Heart right ventricle (tissue), 16 donors: ENCODE measurements around the gene LAPTM5. TPM values are rescaled to one million over a fixed set of nuclear protein-coding genes. Genes with fewer than 3 reads are reported as not detected.
A peak's percentile ranks its signal among the peaks of the same experiment; 100 is the strongest.

ENCODE experiments used
- ATAC-seq, 8 donors: fragments of 200-7000 bp; cut with Tn5 transposase; one replicate each; pipeline ENCODE4 v1.9.1; 2020; ENCODE audit warnings: mild to moderate bottlenecking in 8 of 8, moderate library complexity in 8 of 8, moderate number of reproducible peaks in 1 of 8
- DNase-seq, 2 donors: peaks; one replicate each; pipeline ENCODE4 v3.0.0-alpha.2; 2020
- H3K27ac ChIP-seq, 10 donors: fragments of 200-600 bp; sonication (generic) in 2 of 10; one replicate each; pipeline versions ENCODE4 v1.5.0 to v1.8.0; 2020 to 2022; ENCODE audit warnings: mild to moderate bottlenecking in 3 of 10
- H3K27me3 ChIP-seq, 7 donors: fragments of 200-600 bp; one replicate each; pipeline ENCODE4 v1.8.0; 2021 to 2022; ENCODE audit warnings: mild to moderate bottlenecking in 2 of 7
- H3K36me3 ChIP-seq, 9 donors: fragments of 200-600 bp; sonication (generic) in 1 of 9; one replicate each; pipeline versions ENCODE4 v1.5.0 to v1.8.0; 2020 to 2022; ENCODE audit warnings: mild to moderate bottlenecking in 2 of 9
- H3K4me1 ChIP-seq, 9 donors: fragments of 200-600 bp; sonication (generic) in 1 of 9; one replicate each; pipeline versions ENCODE4 v1.5.0 to v1.8.0; 2020 to 2022; ENCODE audit warnings: mild to moderate bottlenecking in 4 of 9
- H3K4me3 ChIP-seq, 10 donors: fragments of 200-600 bp; sonication (generic) in 2 of 10; one replicate each; pipeline versions ENCODE4 v1.5.0 to v1.8.0; 2020 to 2022; ENCODE audit warnings: mild to moderate bottlenecking in 7 of 10, moderate library complexity in 2 of 10
- H3K9me3 ChIP-seq, 11 donors: fragments of 200-600 bp in 10 of 11; sonication (generic) in 2 of 11; one replicate each; pipeline versions ENCODE4 v1.5.0 to v1.8.0; 2013 to 2022; ENCODE audit warnings: mild to moderate bottlenecking in 2 of 11, control low read depth in 1 of 11, moderate library complexity in 1 of 11
- WGBS, 2 donors: extraction: QIAGEN DNeasy Blood & Tissue Kit; methylation state at CpG; one replicate each; pipeline ENCODE4 v1.1.7; 2013; ENCODE audit warnings: inconsistent platforms in 1 of 2; 5-methylcytosine and 5-hydroxymethylcytosine counted together
- intact Hi-C, 10 donors: fragments of 100-400 bp; cut with DNase I; formaldehyde crosslinking; loops; one replicate each; pipeline versions ENCODE4 v1.11.1 to v1.14.2; 2022
- polyA plus RNA-seq, 2 donors: library from polyadenylated mRNA; stranded (reverse); fragments of 200-250 nt; gene quantifications; one replicate each; pipeline ENCODE4 v1.2.3, GENCODE V29; 2013
- total RNA-seq, 10 donors: library from RNA; stranded (reverse); fragmentation: NEBNext Ultra II Directional in 3 of 10; extraction: Animal tissue kit (Norgen Biotek cat#: 25700) in 3 of 10; gene quantifications; one replicate each; pipeline versions ENCODE4 v1.2.1 to v1.2.4, GENCODE V29; 2021 to 2023
- TF ChIP-seq, protein P1 (sequence below), 9 donors: fragments of 200-600 bp; sonication (generic) in 2 of 9; IDR thresholded peaks; one replicate each; pipeline versions ENCODE4 v1.5.0 to v1.8.0; 2021 to 2022; ENCODE audit warnings: antibody characterized with exemption in 9 of 9, mild to moderate bottlenecking in 5 of 9, moderate library complexity in 1 of 9
- donor health status: Arrhythmogenic right ventricular cardiomyopathy.
- donor health status: ischemic (EF 13 %, LVEDD 7.1; RV severe dilation, severe dysfunction).
- donor health status: healthy with polysubstance abuse.
- donor health status: DM: no; HTN: yes; CAD: no.
- donor health status: DM: no; HTN: no; CAD: no.
- donor health status: ischemic (EF 25% LVEDD 6.9; RV normal size, moderate dysfunction).
- donor health status: ischemic (EF 25% LVEDD 5.7; RV mildly dilated, moderate dysfunction).
- donor health status: healthy.
- donor health status: DM: yes; HTN: yes; CAD: no.
- donor health status: Ischemic cardiomyopathy.
- donor health status: ischemic (EF 35%, LVEDD 5.7; RV mildly dilated, moderate dysfunction).
- donor health status: nonischemic (EF 11% LVEDD 7.7; RV severe dilation, severe dysfunction).
- donor health status: DM: yes; HTN: yes; CAD: no.
- donor health status: PGD.
- donor health status: ischemic (EF 29% LVEDD 5.4; RV normal size, mild dysfunction).
- donor health status: nonischemic (EF 23%, LVEDD 6.1; RV moderate dilation, normal function).

Gene LAPTM5
- total and polyA plus RNA-seq, 12 donors = 5.9 to 114 (median 13.9) TPM

DNA sequence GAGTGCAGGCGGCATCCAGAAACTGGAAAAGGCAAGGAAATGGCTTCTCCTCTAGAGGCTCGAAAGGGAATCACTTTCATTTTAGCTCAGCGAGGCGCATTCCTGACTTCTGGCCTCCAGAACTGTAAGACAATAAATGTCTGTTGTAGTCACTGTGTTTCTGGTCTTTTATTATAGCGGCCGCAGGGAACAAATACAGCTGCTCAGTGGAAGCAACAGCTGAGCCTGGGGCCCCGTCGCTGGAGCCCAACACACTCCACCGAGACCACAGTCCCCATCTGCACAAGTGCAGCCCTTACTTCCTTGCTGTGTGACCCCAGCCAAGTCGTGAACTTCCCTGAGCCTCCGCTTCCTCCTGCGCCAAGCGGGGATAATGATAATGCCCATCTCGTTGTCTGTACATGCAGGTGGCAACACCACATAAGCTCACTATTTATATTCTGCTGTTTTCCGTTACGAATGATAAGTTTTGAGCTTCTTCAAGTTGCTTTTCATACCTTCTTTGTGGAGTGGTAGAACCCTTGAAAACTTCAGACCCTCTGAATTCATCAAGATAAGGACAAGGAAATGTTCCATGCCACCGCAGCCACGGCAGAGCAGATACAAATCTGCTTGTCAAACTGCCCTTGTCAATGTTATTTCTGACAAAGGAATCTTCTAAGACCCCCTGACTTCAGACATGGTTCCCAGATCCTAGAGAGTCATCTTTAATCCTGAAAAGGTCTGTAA, 3.2 kb upstream of the LAPTM5 start:
- intact Hi-C loops = no loop called here
- H3K4me1 ChIP-seq = peaks cover 3 to 67% (median 27%) of the 10 kb centered on the region in 9 donors
- DNase-seq (no peak), ATAC-seq (no peak)
- no peaks in the 10 kb centered on the region for H3K9me3 ChIP-seq
- peak overlapping the region in 2 of 10 donors; percentile 4 to 20 for H3K27ac ChIP-seq
- H3K27me3 ChIP-seq = peaks cover 0 to 5% (median 0%) of the 10 kb centered on the region in 7 donors
- 83 to 86% methylated on average over 18 of the region's 18 CpGs for WGBS, 2 donors
- H3K4me3 ChIP-seq = no peak overlapping the region
- TF ChIP-seq, protein P1, sequence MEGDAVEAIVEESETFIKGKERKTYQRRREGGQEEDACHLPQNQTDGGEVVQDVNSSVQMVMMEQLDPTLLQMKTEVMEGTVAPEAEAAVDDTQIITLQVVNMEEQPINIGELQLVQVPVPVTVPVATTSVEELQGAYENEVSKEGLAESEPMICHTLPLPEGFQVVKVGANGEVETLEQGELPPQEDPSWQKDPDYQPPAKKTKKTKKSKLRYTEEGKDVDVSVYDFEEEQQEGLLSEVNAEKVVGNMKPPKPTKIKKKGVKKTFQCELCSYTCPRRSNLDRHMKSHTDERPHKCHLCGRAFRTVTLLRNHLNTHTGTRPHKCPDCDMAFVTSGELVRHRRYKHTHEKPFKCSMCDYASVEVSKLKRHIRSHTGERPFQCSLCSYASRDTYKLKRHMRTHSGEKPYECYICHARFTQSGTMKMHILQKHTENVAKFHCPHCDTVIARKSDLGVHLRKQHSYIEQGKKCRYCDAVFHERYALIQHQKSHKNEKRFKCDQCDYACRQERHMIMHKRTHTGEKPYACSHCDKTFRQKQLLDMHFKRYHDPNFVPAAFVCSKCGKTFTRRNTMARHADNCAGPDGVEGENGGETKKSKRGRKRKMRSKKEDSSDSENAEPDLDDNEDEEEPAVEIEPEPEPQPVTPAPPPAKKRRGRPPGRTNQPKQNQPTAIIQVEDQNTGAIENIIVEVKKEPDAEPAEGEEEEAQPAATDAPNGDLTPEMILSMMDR (IDR thresholded peaks at IDR 0.05) = no peak
- no peaks in the 10 kb centered on the region for H3K36me3 ChIP-seq

DNA sequence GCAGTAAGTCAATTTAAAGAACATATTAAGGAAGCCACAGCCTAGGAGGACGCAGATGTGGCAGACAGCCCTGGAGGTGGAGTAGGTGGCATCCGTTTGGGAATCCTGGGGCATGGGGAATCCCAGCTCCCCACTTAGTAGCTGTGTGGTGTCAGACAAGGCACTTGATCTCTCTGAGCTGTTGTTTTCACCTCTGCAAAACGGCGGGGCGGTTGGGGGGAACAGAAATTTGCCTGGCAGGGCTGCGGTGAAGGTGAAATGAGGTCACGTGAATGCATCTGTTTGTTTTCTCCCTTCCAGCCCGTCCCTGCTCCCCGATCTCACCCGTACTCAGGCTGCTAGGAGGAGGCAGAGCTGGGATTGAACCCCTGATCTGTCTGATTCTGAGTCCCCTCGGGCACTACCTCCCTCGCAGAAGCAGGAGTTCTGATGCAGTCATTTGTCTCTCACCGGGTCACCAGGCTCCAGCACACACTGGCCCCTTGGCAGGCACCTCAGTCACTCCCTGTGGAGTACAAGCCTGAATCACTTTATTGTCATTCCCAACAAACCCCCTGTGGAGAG, 2.2 kb upstream of the LAPTM5 start:
- intact Hi-C loops = no loop called here
- no peak overlapping the region for H3K4me3 ChIP-seq
- H3K27ac ChIP-seq = no peak overlapping the region
- peaks cover 3 to 77% (median 27%) of the 10 kb centered on the region in 9 donors for H3K4me1 ChIP-seq
- no peak for ATAC-seq
- DNase-seq = no peak
- H3K27me3 ChIP-seq = peaks cover 0 to 2% (median 0%) of the 10 kb centered on the region in 7 donors
- H3K36me3 ChIP-seq = no peaks in the 10 kb centered on the region
- 90 to 95% methylated on average over 13 of the region's 13 CpGs for WGBS, 2 donors
- TF ChIP-seq, protein P1 (IDR thresholded peaks at IDR 0.05) = no peak
- H3K9me3 ChIP-seq = no peaks in the 10 kb centered on the region

DNA sequence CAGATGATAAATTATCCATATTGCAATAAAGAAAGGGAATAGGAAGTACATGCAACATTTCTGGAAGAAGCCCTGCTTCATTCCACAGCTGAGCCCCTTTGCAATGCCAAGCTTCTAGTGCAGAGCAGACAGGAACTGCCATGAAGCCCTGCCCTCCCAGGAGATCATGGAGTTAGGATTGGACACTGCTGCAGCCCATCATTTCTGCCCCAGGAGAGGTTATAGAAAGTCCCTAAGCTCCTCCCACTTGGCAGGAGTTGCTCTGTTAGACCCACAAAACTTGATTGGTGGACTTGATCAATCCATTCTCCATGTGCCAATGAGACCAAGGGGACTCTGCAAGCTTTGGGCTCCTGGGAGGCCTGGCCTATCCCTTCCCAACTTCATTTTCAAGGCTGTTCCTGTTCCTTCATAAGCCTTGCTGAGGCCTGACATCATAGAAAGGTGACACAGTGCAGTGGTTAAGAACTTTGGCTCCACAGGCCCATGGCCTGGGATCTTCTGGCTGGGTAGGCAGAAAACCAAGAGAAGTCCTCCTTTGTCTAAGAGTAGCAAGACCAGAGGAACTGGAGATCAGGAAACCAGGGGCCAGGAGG, 1.3 kb upstream of the LAPTM5 start:
- intact Hi-C loops = no loop called here
- H3K27ac ChIP-seq = peak overlapping the region in 1 of 10 donors; percentile 99
- TF ChIP-seq, protein P1 (IDR thresholded peaks at IDR 0.05) = no peak

DNA sequence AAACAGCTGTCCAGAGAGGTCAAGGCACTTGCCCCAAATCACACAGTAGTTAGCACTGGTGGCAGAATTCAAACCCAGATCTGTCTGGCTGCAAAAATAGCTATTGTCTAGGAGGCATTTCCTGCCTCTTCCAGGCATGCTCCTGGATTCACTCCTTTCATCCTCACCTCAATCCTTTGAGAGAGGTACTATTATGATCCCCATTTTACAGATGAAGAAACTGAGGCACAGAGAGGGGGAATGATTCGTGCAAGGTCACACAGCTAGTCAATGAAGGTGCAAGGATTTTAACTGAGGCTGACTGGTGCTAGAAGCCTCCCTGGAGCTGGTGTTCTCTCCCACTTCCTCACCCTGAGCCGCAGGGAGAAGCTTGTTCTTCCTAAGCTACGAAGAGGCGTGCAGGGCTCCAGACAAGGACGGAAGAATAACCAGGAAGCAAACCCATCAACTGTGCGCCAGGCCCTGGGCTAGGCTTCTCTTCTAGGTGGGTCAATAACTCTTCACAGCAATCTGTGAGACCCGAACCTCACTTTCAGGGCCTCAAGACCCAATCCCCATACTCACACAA, 631 bp upstream of the LAPTM5 start:
- intact Hi-C loops = no loop called here
- Histone ChIP-seq H3K27me3 (peaks cover 0 to 14% (median 0%) of the 10 kb centered on the region in 7 donors), H3K36me3 (peaks cover 0 to under 1% (median 0%) of the 10 kb centered on the region in 9 donors), H3K4me3 (peak overlapping the region in 4 of 10 donors; percentile 40 to 73 (median 42)), H3K4me1 (peaks cover 3 to 87% (median 27%) of the 10 kb centered on the region in 9 donors), H3K27ac (peak overlapping the region in 5 of 10 donors; percentile 17 to 99 (median 53)), H3K9me3 (no peaks in the 10 kb centered on the region)
- TF ChIP-seq, protein P1 (IDR thresholded peaks at IDR 0.05) = no peak
- no peak for ATAC-seq
- no peak for DNase-seq
- 75 to 88% methylated on average over 7 of the region's 7 CpGs for WGBS, 2 donors

More for the DNA sequence above, 1.3 kb upstream of the LAPTM5 start:
- H3K36me3 ChIP-seq = no peaks in the 10 kb centered on the region
- no peak for ATAC-seq
- H3K4me1 ChIP-seq = peaks cover 3 to 86% (median 27%) of the 10 kb centered on the region in 9 donors
- no peaks in the 10 kb centered on the region for H3K9me3 ChIP-seq
- peaks cover 0 to 11% (median 0%) of the 10 kb centered on the region in 7 donors for H3K27me3 ChIP-seq
- no peak for DNase-seq
- no peak overlapping the region for H3K4me3 ChIP-seq
